HCT116 (cell line): ENCODE results near the gene PCSK9. TPM values are rescaled to one million over a fixed set of nuclear protein-coding genes. Genes with fewer than 3 reads are reported as not detected.

Experiments
- ATAC-seq: fragments of 200-7000 bp; cut with Tn5 transposase; 2 replicates; pipeline ENCODE4 v1.9.1; 2020; ENCODE audit warnings: mild to moderate bottlenecking, moderate library complexity
- BruUV-seq: library from RNA; stranded (reverse); fragments of 400-500 nt; replicated peaks from 2 replicates; lab custom pipeline; 2021; lab: Mats Ljungman, UMichigan
- CTCF ChIA-PET: fragments of 300-600 bp; sonication (Branson Sonifier 250); formaldehyde crosslinking; loops from one replicate; lab custom pipeline; 2021; ENCODE audit warnings: antibody characterized with exemption; lab: Charles Lee
- POLR2A ChIA-PET: fragments of 300-600, 350-600 bp; sonication (Branson Sonifier 250); formaldehyde crosslinking; loops from one replicate; lab custom pipeline; 2021; ENCODE audit warnings: antibody characterized with exemption; lab: Charles Lee
- RAD21 ChIA-PET, 2 experiments: fragments of 300-600 bp; sonication (Branson Sonifier 250); formaldehyde crosslinking; loops; one replicate each; lab custom pipeline; 2023; ENCODE audit warnings: low total read pairs in 2 of 2; ENCODE audit not compliant: uncharacterized antibody in 2 of 2, unreplicated experiment in 2 of 2, low non-redundant PET in 1 of 2; lab: Charles Lee
- DNase-seq: peaks from one replicate; pipeline ENCODE4 v3.0.0-alpha.2; 2010; ENCODE audit warnings: low read depth, low spot score
- H2AFZ ChIP-seq: fragments of 200-600 bp; shearing (Covaris generic), sonication (generic); 2 replicates; pipeline ENCODE4 v1.6.1; 2017; ENCODE audit warnings: low read depth, mixed run types, mixed read lengths, antibody characterized with exemption, low read length; ENCODE audit not compliant: poor library complexity, severe bottlenecking
- H3K27ac ChIP-seq: 2 replicates; pipeline ENCODE4 v1.5.1; 2012; ENCODE audit warnings: low read depth, low read length
- H3K27me3 ChIP-seq: fragments of 200-600 bp; sonication (generic); 2 replicates; pipeline ENCODE4 v1.6.1; 2016; ENCODE audit warnings: mixed run types, low read length, mixed read lengths; ENCODE audit not compliant: insufficient read depth
- H3K36me3 ChIP-seq, 2 experiments: fragments of 200-500 bp in 1 of 2; fragments of 200-600 bp in 1 of 2; sonication (Bioruptor generic) in 1 of 2; sonication (generic) in 1 of 2; 2 replicates each; pipeline versions ENCODE4 v1.5.1 to v1.6.1; 2014 to 2016; ENCODE audit warnings: low read length in 2 of 2, inconsistent platforms in 1 of 2, mixed read lengths in 1 of 2, mixed run types in 1 of 2; ENCODE audit not compliant: insufficient read depth in 2 of 2, control insufficient read depth in 1 of 2
- H3K4me1 ChIP-seq, 2 experiments: fragments of 200-600 bp in 1 of 2; sonication (generic) in 1 of 2; 2 replicates each; pipeline versions ENCODE4 v1.5.1 to v1.6.1; 2012 to 2017; ENCODE audit warnings: low read length in 2 of 2, inconsistent platforms in 1 of 2, mild to moderate bottlenecking in 1 of 2, mixed read lengths in 1 of 2, mixed run types in 1 of 2, moderate library complexity in 1 of 2; ENCODE audit not compliant: insufficient read depth in 2 of 2, control insufficient read depth in 1 of 2
- H3K4me2 ChIP-seq: fragments of 200-600 bp; sonication (generic); 2 replicates; pipeline ENCODE4 v1.6.1; 2017; ENCODE audit warnings: mixed run types, low read length, mixed read lengths
- H3K4me3 ChIP-seq, 2 experiments: fragments of 200-600 bp in 1 of 2; sonication (generic) in 1 of 2; replicated peaks in 1 of 2; 2 replicates each; pipeline ENCODE4 v1.5.1; 2011 to 2016; ENCODE audit warnings: low read length in 2 of 2, control low read depth in 1 of 2, low read depth in 1 of 2, mild to moderate bottlenecking in 1 of 2, mixed read lengths in 1 of 2, mixed run types in 1 of 2
- H3K79me2 ChIP-seq: fragments of 200-600 bp; sonication (generic); 2 replicates; pipeline ENCODE4 v1.6.1; 2017; ENCODE audit warnings: mild to moderate bottlenecking, mixed run types, low read length, moderate library complexity, mixed read lengths; ENCODE audit not compliant: insufficient read depth
- H3K9ac ChIP-seq: fragments of 200-600 bp; sonication (generic); 2 replicates; pipeline ENCODE4 v1.6.1; 2016; ENCODE audit warnings: low read length, mixed read lengths
- H3K9me2 ChIP-seq: fragments of 200-600 bp; sonication (generic), shearing (Covaris generic); 2 replicates; pipeline ENCODE4 v1.6.1; 2017; ENCODE audit warnings: mixed run types, mild to moderate bottlenecking, moderate library complexity; ENCODE audit not compliant: insufficient read depth
- H3K9me3 ChIP-seq, 2 experiments: fragments of 200-500 bp in 1 of 2; fragments of 200-600 bp in 1 of 2; sonication (Bioruptor generic) in 1 of 2; sonication (generic) in 1 of 2; 2 replicates each; pipeline ENCODE4 v1.6.1; 2014 to 2017; ENCODE audit warnings: low read length in 2 of 2, mixed read lengths in 2 of 2, inconsistent platforms in 1 of 2, low read depth in 1 of 2, mild to moderate bottlenecking in 1 of 2, mixed run types in 1 of 2, moderate library complexity in 1 of 2; ENCODE audit not compliant: control insufficient read depth in 1 of 2, insufficient read depth in 1 of 2
- H4K20me1 ChIP-seq: fragments of 200-600 bp; sonication (generic), shearing (Covaris generic); 2 replicates; pipeline ENCODE4 v1.6.1; 2017; ENCODE audit warnings: mixed run types, mild to moderate bottlenecking, moderate library complexity; ENCODE audit not compliant: insufficient read depth
- CBX3 ChIP-seq: IDR thresholded peaks from 2 replicates; pipeline ENCODE4 v1.6.1; 2012; ENCODE audit warnings: low read depth
- CEBPB ChIP-seq: IDR thresholded peaks from 2 replicates; pipeline ENCODE4 v1.6.1; 2012; ENCODE audit warnings: low read depth
- CTCF ChIP-seq, 3 experiments: fragments of 200-600 bp in 1 of 3; sonication (generic) in 1 of 3; IDR thresholded peaks in 2 of 3; conservative IDR thresholded peaks in 1 of 3; 2 replicates each; pipeline ENCODE4 v1.5.1; 2012 to 2017; ENCODE audit warnings: low read depth in 2 of 3, low read length in 2 of 3, antibody characterized with exemption in 1 of 3, borderline replicate concordance in 1 of 3, control low read depth in 1 of 3, mild to moderate bottlenecking in 1 of 3, mixed read lengths in 1 of 3, mixed run types in 1 of 3, moderate library complexity in 1 of 3; ENCODE audit not compliant: insufficient read depth in 1 of 3
- EGR1 ChIP-seq: IDR thresholded peaks from 2 replicates; pipeline ENCODE4 v1.6.1; 2012; ENCODE audit warnings: low read depth
- ELF1 ChIP-seq: IDR thresholded peaks from 2 replicates; pipeline ENCODE4 v1.6.1; 2012; ENCODE audit warnings: low read depth, borderline replicate concordance
- EZH2 ChIP-seq: fragments of 200-600 bp; sonication (generic); IDR thresholded peaks from 2 replicates; pipeline ENCODE4 v1.6.1; 2017; ENCODE audit warnings: antibody characterized with exemption, mixed run types
- EZH2phosphoT487 ChIP-seq: fragments of 200-600 bp; IDR thresholded peaks from 2 replicates; pipeline ENCODE4 v1.6.1; 2018; ENCODE audit warnings: antibody characterized with exemption, borderline replicate concordance
- FOSL1 ChIP-seq: IDR thresholded peaks from 2 replicates; pipeline ENCODE4 v1.6.1; 2012; ENCODE audit warnings: low read depth
- JUND ChIP-seq: IDR thresholded peaks from 2 replicates; pipeline ENCODE4 v1.6.1; 2012
- RAD21 ChIP-seq: IDR thresholded peaks from 2 replicates; pipeline ENCODE4 v1.6.1; 2012; ENCODE audit warnings: low read depth, mild to moderate bottlenecking
- SIN3A ChIP-seq: IDR thresholded peaks from 2 replicates; pipeline ENCODE4 v1.6.1; 2012; ENCODE audit warnings: low read depth
- YY1 ChIP-seq: IDR thresholded peaks from 2 replicates; pipeline ENCODE4 v1.6.1; 2011; ENCODE audit warnings: low read length, low read depth, moderate library complexity, mild to moderate bottlenecking; ENCODE audit not compliant: insufficient replicate concordance; ENCODE audit errors: extremely low read depth
- ZFX ChIP-seq: fragments of 450-650 bp; IDR thresholded peaks from 2 replicates; pipeline ENCODE4 v1.6.1; 2017
- ZNF274 ChIP-seq: fragments of 200-500 bp; sonication (Bioruptor generic); IDR thresholded peaks from 2 replicates; pipeline ENCODE4 v1.6.1; 2014; ENCODE audit warnings: mild to moderate bottlenecking, low read depth, low read length, inconsistent platforms
- intact Hi-C: fragments of 100-400 bp; cut with micrococcal nuclease; formaldehyde crosslinking; loops from 2 replicates; pipeline ENCODE4 v1.10.0; 2022
- total RNA-seq: library from RNA; stranded (reverse); gene quantifications from one replicate; pipeline ENCODE4 v1.2.1, GENCODE V29; 2021; ENCODE audit not compliant: unreplicated experiment
- TF ChIP-seq, protein P1 (sequence below): IDR thresholded peaks from 2 replicates; pipeline ENCODE4 v1.6.1; 2012
- TF ChIP-seq, protein P2 (sequence below): IDR thresholded peaks from 2 replicates; pipeline ENCODE4 v1.6.1; 2012

The PCSK9 gene
- total RNA-seq, 1 experiment from 2014 or later = 39.6 TPM

- intact Hi-C loops = no loop called here
- CTCF ChIA-PET = interaction anchor here (0.9 to 2.4 kb wide), 2 partner anchors 18 to 23 kb away, joined by 3 to 9 read pairs; no protein-coding TSS in a partner anchor
- H3K9ac ChIP-seq = peak overlapping the region; percentile 72
- no peaks in the 10 kb centered on the region for H3K27me3 ChIP-seq
- TF ChIP-seq ZFX (no peak; the same call in 1 of the 2 replicates), ELF1 (no peak), EGR1 (no peak), RAD21 (no peak), CEBPB (no peak), JUND (no peak), FOSL1 (no peak), CBX3 (no peak), YY1 (no peak), ZNF274 (no peak), SIN3A (no peak), EZH2phosphoT487 (no peak), EZH2 (no peak), CTCF (IDR thresholded peaks at IDR 0.05 in 2 of 3, conservative IDR thresholded peaks at IDR 0.05 in 1 of 3; ENCODE audit: borderline replicate concordance in 1 of 3, insufficient read depth in 1 of 3, low read depth in 2 of 3, low read length in 2 of 3) (no peak)
- TF ChIP-seq, protein P1, sequence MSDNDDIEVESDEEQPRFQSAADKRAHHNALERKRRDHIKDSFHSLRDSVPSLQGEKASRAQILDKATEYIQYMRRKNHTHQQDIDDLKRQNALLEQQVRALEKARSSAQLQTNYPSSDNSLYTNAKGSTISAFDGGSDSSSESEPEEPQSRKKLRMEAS = no peak
- TF ChIP-seq, protein P2, sequence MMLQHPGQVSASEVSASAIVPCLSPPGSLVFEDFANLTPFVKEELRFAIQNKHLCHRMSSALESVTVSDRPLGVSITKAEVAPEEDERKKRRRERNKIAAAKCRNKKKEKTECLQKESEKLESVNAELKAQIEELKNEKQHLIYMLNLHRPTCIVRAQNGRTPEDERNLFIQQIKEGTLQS = no peak
- H2AFZ ChIP-seq = no peak overlapping the region
- 0 out of 4 replicates have a peak, but pooled peaks cover 0 to 6% of the 10 kb centered on the region in 2 experiments for H3K36me3 ChIP-seq
- H3K4me3 ChIP-seq = peak overlapping the region; percentile 73 to 80
- BruUV-seq = no TSS peak
- RAD21 ChIA-PET = no interaction called here
- peaks cover 6% of the 10 kb centered on the region; the same call in 1 of the 2 replicates for H3K79me2 ChIP-seq
- DNase-seq = no peak
- peaks cover 14 to 45% of the 10 kb centered on the region in 2 experiments; a peak in 3 of 4 replicates for H3K4me1 ChIP-seq
- H3K4me2 ChIP-seq = peak overlapping the region; percentile 97
- POLR2A ChIA-PET = no interaction called here
- peak overlapping the region; percentile 71 for H3K27ac ChIP-seq
- no peaks in the 10 kb centered on the region for H4K20me1 ChIP-seq
- ATAC-seq = peak; percentile 24
- H3K9me2 ChIP-seq = no peaks in the 10 kb centered on the region
- H3K9me3 ChIP-seq = no peaks in the 10 kb centered on the region
Measured at GRCh38 chr1:55040083-55040932, 960 bp downstream of the PCSK9 start.
